ENCODE results near the gene S100A3. TPM values are rescaled to one million over a fixed set of nuclear protein-coding genes. Genes with fewer than 3 reads are reported as not detected.

The S100A3 gene
- total and polyA plus RNA-seq, 2 of the 13 experiments (the other 11 are each of a cell fraction or from before 2014, with no cell fraction given) = 2.5 to 4.5 TPM

- no peak for TF ChIP-seq FLYWCH1 (CRISPR knock-in tag; IDR thresholded peaks at IDR 0.05)
- TF ChIP-seq GLI4 (CRISPR knock-in tag; IDR thresholded peaks at IDR 0.05; ENCODE audit: borderline replicate concordance) = no peak
Measured at GRCh38 chr1:153543736-153544135, 5.3 kb downstream of the S100A3 start (continued).

GRCh38 chr1:153542956-153543711 is 5.9 kb downstream of the S100A3 start:
- Histone ChIP-seq H3K27ac (ENCODE audit: extremely low read length, insufficient read depth, low read length) (no peak overlapping the region), H3K4me3 (replicated peaks in 1 of 3; ENCODE audit: insufficient read depth in 1 of 3, low read depth in 2 of 3, low read length in 3 of 3) (no peak overlapping the region), H3K4me1 (ENCODE audit: insufficient read depth, low read length) (peaks cover 95% of the 10 kb centered on the region), H3K9ac (ENCODE audit: insufficient read depth, low read depth, low read length) (no peak overlapping the region), H3K79me2 (ENCODE audit: insufficient read depth, low read length) (no peaks in the 10 kb centered on the region), H3K9me3 (ENCODE audit: low read length) (no peaks in the 10 kb centered on the region), H3K27me3 (ENCODE audit: control insufficient read depth in 1 of 2, insufficient read depth in 2 of 2, low read length in 2 of 2) (peaks cover 1 to 10% of the 10 kb centered on the region in 2 experiments; a peak in 2 of 5 replicates), H4K20me1 (ENCODE audit: insufficient read depth, low read length) (no peaks in the 10 kb centered on the region), H2AFZ (ENCODE audit: low read length) (no peak overlapping the region), H3K36me3 (replicated peaks in 1 of 2; ENCODE audit: control insufficient read depth in 1 of 2, insufficient read depth in 2 of 2, low read length in 2 of 2) (no peaks in the 10 kb centered on the region), H3K4me2 (ENCODE audit: low read depth, low read length) (no peak overlapping the region)
- ChIA-PET POLR2A (interaction anchor here (2.9 kb wide), 1 partner anchor 10 kb away, joined by 16 read pairs; no protein-coding TSS in a partner anchor), CTCF (ENCODE audit: low intra/inter-chr PET ratio, low total read pairs) (no interaction called here)
- FAIRE-seq (no peak), ATAC-seq (no peak), DNase-seq (ENCODE audit: low spot score) (no peak)
- intact Hi-C loops (cut with micrococcal nuclease; ENCODE audit: unreplicated experiment) = no loop called here
- no peak for TF ChIP-seq ARNTL (CRISPR knock-in tag; IDR thresholded peaks at IDR 0.05)
- no peak for TF ChIP-seq ARNT (IDR thresholded peaks at IDR 0.05)
- TF ChIP-seq NAIF1 (CRISPR knock-in tag; IDR thresholded peaks at IDR 0.05; ENCODE audit: borderline replicate concordance) = no peak
- no peak for TF ChIP-seq CCAR2 (optimal IDR thresholded peaks at IDR 0.05; ENCODE audit: low read depth, low read length)
- no peak for TF ChIP-seq SP140L (CRISPR knock-in tag; IDR thresholded peaks at IDR 0.05; ENCODE audit: borderline replicate concordance)
- no peak for TF ChIP-seq ZSCAN20 (CRISPR knock-in tag; IDR thresholded peaks at IDR 0.05; ENCODE audit: borderline replicate concordance)
- TF ChIP-seq ZNF18 (CRISPR knock-in tag; IDR thresholded peaks at IDR 0.05; ENCODE audit: insufficient replicate concordance) = no peak
- no peak for TF ChIP-seq AGO1 (IDR thresholded peaks at IDR 0.05; ENCODE audit: low read depth, low read length, poor library complexity, severe bottlenecking)
- no peak for TF ChIP-seq ZNF652 (CRISPR knock-in tag; IDR thresholded peaks at IDR 0.05; ENCODE audit: borderline replicate concordance, low read depth)
- no peak for TF ChIP-seq HNF4G (IDR thresholded peaks at IDR 0.05; ENCODE audit: borderline replicate concordance, low read depth, low read length)
- TF ChIP-seq HNF4G (CRISPR knock-in tag; IDR thresholded peaks at IDR 0.05; ENCODE audit: borderline replicate concordance, low read depth) = no peak
- TF ChIP-seq ZNF816 (CRISPR knock-in tag; IDR thresholded peaks at IDR 0.05; ENCODE audit: borderline replicate concordance) = no peak
- TF ChIP-seq MIER2 (CRISPR knock-in tag; IDR thresholded peaks at IDR 0.05) = no peak
- no peak for TF ChIP-seq SRSF9 (IDR thresholded peaks at IDR 0.05; ENCODE audit: borderline replicate concordance, insufficient read depth, low read depth, low read length, poor library complexity, severe bottlenecking)
- no TSS peak for BruUV-seq (replicated peaks)
- WGBS (ENCODE audit: low lambda C conversion rate) = 58% methylated on average over 13 of the region's 13 CpGs
- in situ Hi-C loops (cut with HindIII; ENCODE audit: extremely low pct_ligation_motif_present, low pct_unique_long_range_greater_than_20kb) = no loop called here

Data from HepG2 (cell line).